ENCODE results near the gene SZRD1.

SZRD1 gene

GRCh38 chr1:16436946-16437474 is 70.0 kb downstream of the SZRD1 start, which contains the start of gene SPATA21:
Gene SPATA21 (minus strand): TSS chr1:16437424. CDS start chr1:16431371, 6,053 bp downstream.
- Histone ChIP-seq H3K79me2 (ENCODE audit: low read length) (peaks cover 14% of the 10 kb centered on the region), H3K4me3 (ENCODE audit: low read length) (no peak within 1 kb of the TSS), H3K9ac (ENCODE audit: low read length) (no peak within 1 kb of the TSS), H3K27ac (ENCODE audit: low read length) (no peak within 1 kb of the TSS), H3K9me3 (ENCODE audit: insufficient read depth, low read length) (no peaks in the 10 kb centered on the region), H2AFZ (ENCODE audit: low read depth, low read length) (no peak within 1 kb of the TSS), H3K27me3 (ENCODE audit: low read depth, low read length) (no peaks in the 10 kb centered on the region), H3K36me3 (replicated peaks; ENCODE audit: low read depth, low read length) (no peaks in the 10 kb centered on the region), H4K20me1 (ENCODE audit: insufficient read depth, low read length) (no peaks in the 10 kb centered on the region), H3K4me2 (ENCODE audit: low read length) (no peak within 1 kb of the TSS), H3K4me1 (ENCODE audit: low read length) (peaks cover 16% of the 10 kb centered on the region)
- TF ChIP-seq CTCF (IDR thresholded peaks at IDR 0.05; ENCODE audit: low read depth, low read length) (no peak), EZH2phosphoT487 (IDR thresholded peaks at IDR 0.05; ENCODE audit: low read depth) (no peak)

GRCh38 chr1:16438516-16438915 is 71.5 kb downstream of the SZRD1 start:
- no peak overlapping the region for H3K4me2 ChIP-seq (ENCODE audit: low read length)
- H4K20me1 ChIP-seq (ENCODE audit: insufficient read depth, low read length), result no peaks in the 10 kb centered on the region
- H3K27ac ChIP-seq (ENCODE audit: low read length), result no peak overlapping the region
- H2AFZ ChIP-seq (ENCODE audit: low read depth, low read length), result no peak overlapping the region
- no peaks in the 10 kb centered on the region for H3K9me3 ChIP-seq (ENCODE audit: insufficient read depth, low read length)
- no peak overlapping the region for H3K4me3 ChIP-seq (ENCODE audit: low read length)
- no peaks in the 10 kb centered on the region for H3K27me3 ChIP-seq (ENCODE audit: low read depth, low read length)
- no peak overlapping the region for H3K9ac ChIP-seq (ENCODE audit: low read length)
- H3K36me3 ChIP-seq (replicated peaks; ENCODE audit: low read depth, low read length), result peaks cover under 1% of the 10 kb centered on the region
- H3K4me1 ChIP-seq (ENCODE audit: low read length), result peaks cover 16% of the 10 kb centered on the region
- no peak for TF ChIP-seq CTCF (IDR thresholded peaks at IDR 0.05; ENCODE audit: low read depth, low read length)
- TF ChIP-seq EZH2phosphoT487 (IDR thresholded peaks at IDR 0.05; ENCODE audit: low read depth), result no peak
- peaks cover 29% of the 10 kb centered on the region for H3K79me2 ChIP-seq (ENCODE audit: low read length)

- Histone ChIP-seq H4K20me1 (ENCODE audit: insufficient read depth, low read length) (no peaks in the 10 kb centered on the region), H3K27me3 (ENCODE audit: low read depth, low read length) (no peaks in the 10 kb centered on the region), H3K27ac (ENCODE audit: low read length) (no peak overlapping the region), H3K9me3 (ENCODE audit: insufficient read depth, low read length) (no peaks in the 10 kb centered on the region), H3K79me2 (ENCODE audit: low read length) (peaks cover 33% of the 10 kb centered on the region), H3K4me3 (ENCODE audit: low read length) (no peak overlapping the region), H3K9ac (ENCODE audit: low read length) (no peak overlapping the region), H2AFZ (ENCODE audit: low read depth, low read length) (no peak overlapping the region), H3K36me3 (replicated peaks; ENCODE audit: low read depth, low read length) (peaks cover 3% of the 10 kb centered on the region), H3K4me2 (ENCODE audit: low read length) (no peak overlapping the region), H3K4me1 (ENCODE audit: low read length) (peaks cover 13% of the 10 kb centered on the region)
- TF ChIP-seq CTCF (IDR thresholded peaks at IDR 0.05; ENCODE audit: low read depth, low read length), result no peak
- TF ChIP-seq EZH2phosphoT487 (IDR thresholded peaks at IDR 0.05; ENCODE audit: low read depth), result no peak
These were observed 71.9 kb downstream of the SZRD1 start for GRCh38 chr1:16438924-16439323.

GRCh38 chr1:16440131-16440469 is 73.1 kb downstream of the SZRD1 start:
- TF ChIP-seq CTCF (IDR thresholded peaks at IDR 0.05; ENCODE audit: low read depth, low read length) (no peak), EZH2phosphoT487 (IDR thresholded peaks at IDR 0.05; ENCODE audit: low read depth) (no peak)
- Histone ChIP-seq H3K4me2 (ENCODE audit: low read length) (peak overlapping the region; percentile 91), H2AFZ (ENCODE audit: low read depth, low read length) (peak overlapping the region; percentile 97), H3K27me3 (ENCODE audit: low read depth, low read length) (no peaks in the 10 kb centered on the region), H3K36me3 (replicated peaks; ENCODE audit: low read depth, low read length) (peaks cover 10% of the 10 kb centered on the region), H4K20me1 (ENCODE audit: insufficient read depth, low read length) (no peaks in the 10 kb centered on the region), H3K9ac (ENCODE audit: low read length) (peak overlapping the region; percentile 72), H3K27ac (ENCODE audit: low read length) (peak overlapping the region; percentile 37), H3K9me3 (ENCODE audit: insufficient read depth, low read length) (no peaks in the 10 kb centered on the region), H3K4me1 (ENCODE audit: low read length) (peaks cover 13% of the 10 kb centered on the region), H3K79me2 (ENCODE audit: low read length) (peaks cover 35% of the 10 kb centered on the region), H3K4me3 (ENCODE audit: low read length) (peak overlapping the region; percentile 98)

All from OCI-LY3 (cell line).